Calu3 (cell line): Measurements from ENCODE around the gene GPR27. TPM values are rescaled to one million over a fixed set of nuclear protein-coding genes. Genes with fewer than 3 reads are reported as not detected.

Experiments
- BruUV-seq: library from RNA; stranded (reverse); fragments of 400-500 nt; replicated peaks from 2 replicates; lab custom pipeline; 2021; lab: Mats Ljungman, UMichigan
- CTCF ChIA-PET: fragments of 300-600 bp; sonication (Branson Sonifier 250); formaldehyde crosslinking; loops from one replicate; lab custom pipeline; 2022; ENCODE audit warnings: antibody characterized with exemption; lab: Charles Lee
- DNase-seq: peaks from one replicate; pipeline ENCODE4 v3.0.0; 2022
- H3K27ac Mint-ChIP-seq: one replicate; pipeline ENCODE4 v1.8.0; 2022; ENCODE audit warnings: mixed read lengths; ENCODE audit not compliant: unreplicated experiment
- H3K27me3 Mint-ChIP-seq: one replicate; pipeline ENCODE4 v1.8.0; 2022; ENCODE audit warnings: mixed read lengths; ENCODE audit not compliant: unreplicated experiment
- H3K36me3 Mint-ChIP-seq: one replicate; pipeline ENCODE4 v1.8.0; 2022; ENCODE audit warnings: mild to moderate bottlenecking, moderate library complexity, mixed read lengths; ENCODE audit not compliant: insufficient read depth, unreplicated experiment
- H3K4me1 Mint-ChIP-seq: one replicate; pipeline ENCODE4 v1.8.0; 2022; ENCODE audit warnings: mild to moderate bottlenecking, low read depth, mixed read lengths; ENCODE audit not compliant: unreplicated experiment
- H3K4me3 Mint-ChIP-seq: one replicate; pipeline ENCODE4 v1.8.0; 2022; ENCODE audit warnings: mild to moderate bottlenecking, low read depth, moderate library complexity, mixed read lengths; ENCODE audit not compliant: unreplicated experiment
- H3K9me3 Mint-ChIP-seq: one replicate; pipeline ENCODE4 v1.8.0; 2022; ENCODE audit warnings: low read depth, mixed read lengths; ENCODE audit not compliant: unreplicated experiment
- intact Hi-C: fragments of 100-400 bp; cut with micrococcal nuclease; formaldehyde crosslinking; loops from one replicate; pipeline ENCODE4 v1.10.0; 2022; ENCODE audit not compliant: unreplicated experiment
- total RNA-seq: library from RNA; stranded (reverse); gene quantifications from 2 replicates; pipeline ENCODE4 v1.2.3, GENCODE V29; 2022
- TF ChIP-seq, protein P1 (sequence below): fragments of 200-600 bp; IDR thresholded peaks from one replicate; pipeline ENCODE4 v1.8.0; 2022; ENCODE audit warnings: antibody characterized with exemption; ENCODE audit not compliant: unreplicated experiment

The GPR27 gene
- total RNA-seq, 1 experiment from 2014 or later, result 0.71 TPM

DNA sequence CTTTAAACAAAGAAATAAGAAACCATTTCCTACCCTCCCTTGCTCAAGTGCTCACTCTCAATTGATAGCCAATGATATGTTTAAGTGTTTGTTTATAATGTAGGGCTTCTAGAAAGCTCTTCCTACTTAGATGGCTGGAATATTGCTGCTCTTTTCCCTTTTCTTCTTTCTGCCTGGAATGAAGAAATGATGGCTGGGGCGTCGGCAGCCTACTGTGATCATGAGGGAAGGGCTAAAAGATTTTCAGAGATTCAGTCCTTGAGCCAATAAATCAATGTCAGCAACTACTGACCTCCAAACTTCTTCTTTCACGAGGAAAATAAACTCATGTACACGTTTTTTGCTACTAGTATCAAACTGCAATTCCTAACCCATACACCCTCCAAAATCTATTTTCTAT lies 2.1 kb upstream of the GPR27 start:
- no peak overlapping the region for H3K4me3 Mint-ChIP-seq
- DNase-seq, result no peak
- intact Hi-C loops, result no loop called here
- BruUV-seq, result no TSS peak
- H3K27me3 Mint-ChIP-seq, result peaks cover 54% of the 10 kb centered on the region
- peaks cover 11% of the 10 kb centered on the region for H3K36me3 Mint-ChIP-seq
- H3K9me3 Mint-ChIP-seq, result no peaks in the 10 kb centered on the region
- H3K27ac Mint-ChIP-seq, result no peak overlapping the region
- CTCF ChIA-PET, result no interaction called here
- TF ChIP-seq, protein P1, sequence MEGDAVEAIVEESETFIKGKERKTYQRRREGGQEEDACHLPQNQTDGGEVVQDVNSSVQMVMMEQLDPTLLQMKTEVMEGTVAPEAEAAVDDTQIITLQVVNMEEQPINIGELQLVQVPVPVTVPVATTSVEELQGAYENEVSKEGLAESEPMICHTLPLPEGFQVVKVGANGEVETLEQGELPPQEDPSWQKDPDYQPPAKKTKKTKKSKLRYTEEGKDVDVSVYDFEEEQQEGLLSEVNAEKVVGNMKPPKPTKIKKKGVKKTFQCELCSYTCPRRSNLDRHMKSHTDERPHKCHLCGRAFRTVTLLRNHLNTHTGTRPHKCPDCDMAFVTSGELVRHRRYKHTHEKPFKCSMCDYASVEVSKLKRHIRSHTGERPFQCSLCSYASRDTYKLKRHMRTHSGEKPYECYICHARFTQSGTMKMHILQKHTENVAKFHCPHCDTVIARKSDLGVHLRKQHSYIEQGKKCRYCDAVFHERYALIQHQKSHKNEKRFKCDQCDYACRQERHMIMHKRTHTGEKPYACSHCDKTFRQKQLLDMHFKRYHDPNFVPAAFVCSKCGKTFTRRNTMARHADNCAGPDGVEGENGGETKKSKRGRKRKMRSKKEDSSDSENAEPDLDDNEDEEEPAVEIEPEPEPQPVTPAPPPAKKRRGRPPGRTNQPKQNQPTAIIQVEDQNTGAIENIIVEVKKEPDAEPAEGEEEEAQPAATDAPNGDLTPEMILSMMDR, result no peak
- H3K4me1 Mint-ChIP-seq, result no peaks in the 10 kb centered on the region

DNA sequence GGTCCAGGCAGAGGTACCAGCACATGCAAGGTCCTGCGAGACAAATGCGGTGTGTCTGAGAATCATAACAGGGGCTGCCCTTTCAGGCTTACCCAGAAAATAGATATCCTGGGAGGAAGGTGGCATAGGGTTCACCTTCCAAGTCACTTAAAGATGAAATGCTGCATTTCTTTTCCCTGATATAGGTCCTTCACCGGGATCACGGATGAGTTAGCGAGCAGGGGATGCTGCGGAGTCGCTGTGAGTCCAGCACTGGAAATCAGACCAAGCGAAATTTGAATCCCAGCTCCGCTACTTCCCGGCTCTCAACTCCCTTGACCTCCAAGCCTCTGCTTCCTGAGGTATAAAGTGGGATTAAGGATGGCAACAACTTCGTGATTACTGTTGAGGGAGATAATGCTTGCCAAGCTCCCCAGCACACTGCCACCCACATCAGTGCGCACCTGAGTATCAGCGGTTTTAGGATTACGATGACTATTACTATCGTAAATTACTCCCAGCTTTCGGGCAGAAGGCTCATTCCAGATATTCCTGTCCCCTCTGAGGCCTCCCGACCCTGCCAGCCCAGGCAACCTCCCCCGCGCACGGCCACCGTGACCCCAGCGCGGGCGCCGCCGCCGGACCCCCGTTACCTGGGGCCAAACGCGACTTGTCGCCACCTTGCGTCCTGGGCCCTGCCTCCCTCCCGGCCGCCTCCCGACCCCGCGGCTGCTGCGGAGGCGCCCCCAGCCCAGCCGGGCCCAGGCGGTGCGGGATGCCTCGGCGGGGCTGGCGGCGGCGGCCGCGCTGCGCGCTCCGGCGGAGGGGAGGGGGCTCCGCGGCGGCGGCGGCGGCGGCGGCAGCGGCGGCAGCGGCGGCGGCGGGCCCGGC lies 589 bp upstream of the GPR27 start:
- Mint-ChIP-seq H3K4me1 (no peaks in the 10 kb centered on the region), H3K4me3 (peak overlapping the region; percentile 58), H3K36me3 (peaks cover 11% of the 10 kb centered on the region), H3K27me3 (peaks cover 64% of the 10 kb centered on the region), H3K27ac (no peak overlapping the region), H3K9me3 (no peaks in the 10 kb centered on the region)
- BruUV-seq, result no TSS peak
- intact Hi-C loops, result no loop called here
- CTCF ChIA-PET, result no interaction called here
- no peak for DNase-seq
- TF ChIP-seq, protein P1, result no peak

DNA sequence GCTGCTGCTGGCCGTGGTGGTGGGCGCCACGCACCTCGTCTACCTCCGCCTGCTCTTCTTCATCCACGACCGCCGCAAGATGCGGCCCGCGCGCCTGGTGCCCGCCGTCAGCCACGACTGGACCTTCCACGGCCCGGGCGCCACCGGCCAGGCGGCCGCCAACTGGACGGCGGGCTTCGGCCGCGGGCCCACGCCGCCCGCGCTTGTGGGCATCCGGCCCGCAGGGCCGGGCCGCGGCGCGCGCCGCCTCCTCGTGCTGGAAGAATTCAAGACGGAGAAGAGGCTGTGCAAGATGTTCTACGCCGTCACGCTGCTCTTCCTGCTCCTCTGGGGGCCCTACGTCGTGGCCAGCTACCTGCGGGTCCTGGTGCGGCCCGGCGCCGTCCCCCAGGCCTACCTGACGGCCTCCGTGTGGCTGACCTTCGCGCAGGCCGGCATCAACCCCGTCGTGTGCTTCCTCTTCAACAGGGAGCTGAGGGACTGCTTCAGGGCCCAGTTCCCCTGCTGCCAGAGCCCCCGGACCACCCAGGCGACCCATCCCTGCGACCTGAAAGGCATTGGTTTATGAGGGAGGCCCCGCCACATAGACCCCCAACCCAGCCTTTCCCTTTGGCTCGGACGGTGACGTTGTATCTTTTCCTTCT lies 1.1 kb downstream of the GPR27 start:
- CTCF ChIA-PET, result interaction anchor here (0.6 kb wide), 1 partner anchor 1524 kb away, joined by 3 read pairs; no protein-coding TSS in a partner anchor
- H3K27ac Mint-ChIP-seq, result no peak overlapping the region
- H3K36me3 Mint-ChIP-seq, result peaks cover 11% of the 10 kb centered on the region
- TF ChIP-seq, protein P1, result no peak
- BruUV-seq, result no TSS peak
- H3K9me3 Mint-ChIP-seq, result no peaks in the 10 kb centered on the region
- H3K27me3 Mint-ChIP-seq, result peaks cover 73% of the 10 kb centered on the region
- H3K4me1 Mint-ChIP-seq, result no peaks in the 10 kb centered on the region
- H3K4me3 Mint-ChIP-seq, result peak overlapping the region; percentile 58
- intact Hi-C loops, result no loop called here
- DNase-seq, result no peak

DNA sequence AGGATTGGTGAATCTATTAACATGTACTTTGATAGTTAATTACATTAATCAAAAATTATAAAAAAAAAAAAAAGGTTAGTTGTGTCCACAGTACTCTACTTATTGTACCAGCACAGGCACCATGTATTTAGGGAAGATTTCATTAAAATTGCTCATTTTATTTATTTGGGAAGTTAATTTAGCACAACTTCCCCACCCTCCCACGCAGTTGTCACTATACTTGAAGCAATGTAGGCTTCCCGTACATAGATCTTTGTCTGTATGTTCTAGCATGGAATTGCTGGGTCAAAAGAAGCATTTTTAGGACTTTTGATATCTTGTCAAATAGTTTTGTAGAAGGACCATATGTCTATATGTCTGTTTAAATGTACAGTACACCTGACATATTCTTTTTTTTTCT lies 4.4 kb downstream of the GPR27 start:
- H3K27me3 Mint-ChIP-seq, result peaks cover 87% of the 10 kb centered on the region

More for the DNA sequence above, 4.4 kb downstream of the GPR27 start:
- no peak for DNase-seq
- no peak overlapping the region for H3K4me3 Mint-ChIP-seq
- CTCF ChIA-PET, result interaction anchor here (0.6 kb wide), 1 partner anchor 102 kb away, joined by 4 read pairs; no protein-coding TSS in a partner anchor
- peaks cover 11% of the 10 kb centered on the region for H3K36me3 Mint-ChIP-seq
- TF ChIP-seq, protein P1, result no peak
- no peak overlapping the region for H3K27ac Mint-ChIP-seq
- intact Hi-C loops, result no loop called here
- no peaks in the 10 kb centered on the region for H3K4me1 Mint-ChIP-seq
- H3K9me3 Mint-ChIP-seq, result no peaks in the 10 kb centered on the region
- no TSS peak for BruUV-seq
